Spinal cord (tissue), 10 donors: ENCODE measurements around the gene VDAC1. TPM values are rescaled to one million over a fixed set of nuclear protein-coding genes. Genes with fewer than 3 reads are reported as not detected.
A peak's percentile ranks its signal among the peaks of the same experiment; 100 is the strongest.
"Not testable (repeated sequence)": the region's sequence is repeated elsewhere in the genome, so short reads cannot be mapped to it uniquely, and the experiment has no call there.

ENCODE experiments used
- DNase-seq, 6 donors: peaks; one replicate each; pipeline versions ENCODE4 v3.0.0 to v3.0.0-alpha.2; 2013 to 2015; ENCODE audit warnings: low spot score in 6 of 6, low read depth in 4 of 6
- H3K27ac ChIP-seq: one replicate; pipeline ENCODE4 v1.5.1; 2013; ENCODE audit warnings: low read depth, low read length, control low read depth
- H3K27me3 ChIP-seq: one replicate; pipeline ENCODE4 v1.6.1; 2013; ENCODE audit warnings: low read length; ENCODE audit not compliant: control insufficient read depth, insufficient read depth
- H3K36me3 ChIP-seq: one replicate; pipeline ENCODE4 v1.6.1; 2013; ENCODE audit warnings: low read length; ENCODE audit not compliant: control insufficient read depth, insufficient read depth
- H3K4me1 ChIP-seq: one replicate; pipeline ENCODE4 v1.6.1; 2013; ENCODE audit warnings: low read length; ENCODE audit not compliant: control insufficient read depth, insufficient read depth
- H3K4me3 ChIP-seq: one replicate; pipeline ENCODE4 v1.5.1; 2013; ENCODE audit warnings: low read depth, low read length, control low read depth
- H3K9me3 ChIP-seq: one replicate; pipeline ENCODE4 v1.6.1; 2013; ENCODE audit warnings: low read length; ENCODE audit not compliant: control insufficient read depth, insufficient read depth
- WGBS: methylation state at CpG from one replicate; pipeline ENCODE4 v1.1.5; 2013; ENCODE audit warnings: missing lambda C conversion rate; ENCODE audit not compliant: insufficient coverage; 5-methylcytosine and 5-hydroxymethylcytosine counted together
- polyA plus RNA-seq, 2 donors: library from polyadenylated mRNA; unstranded; fragments of 120-200 nt; gene quantifications; one replicate each; pipeline ENCODE4 v1.2.1, GENCODE V29; 2013; ENCODE audit not compliant: insufficient read length in 2 of 2
- total RNA-seq, 2 donors: library from RNA; depleted of rRNA in 1 of 2; stranded (reverse); fragments of 120-200 nt in 1 of 2; fragments of >200 nt in 1 of 2; gene quantifications; one replicate each; pipeline versions ENCODE4 v1.2.3 to v1.2.4, GENCODE V29; 2013 to 2014
- donor health status: healthy.

Gene VDAC1
- total and polyA plus RNA-seq, 4 donors, result 180 to 230 (median 218) TPM

DNA sequence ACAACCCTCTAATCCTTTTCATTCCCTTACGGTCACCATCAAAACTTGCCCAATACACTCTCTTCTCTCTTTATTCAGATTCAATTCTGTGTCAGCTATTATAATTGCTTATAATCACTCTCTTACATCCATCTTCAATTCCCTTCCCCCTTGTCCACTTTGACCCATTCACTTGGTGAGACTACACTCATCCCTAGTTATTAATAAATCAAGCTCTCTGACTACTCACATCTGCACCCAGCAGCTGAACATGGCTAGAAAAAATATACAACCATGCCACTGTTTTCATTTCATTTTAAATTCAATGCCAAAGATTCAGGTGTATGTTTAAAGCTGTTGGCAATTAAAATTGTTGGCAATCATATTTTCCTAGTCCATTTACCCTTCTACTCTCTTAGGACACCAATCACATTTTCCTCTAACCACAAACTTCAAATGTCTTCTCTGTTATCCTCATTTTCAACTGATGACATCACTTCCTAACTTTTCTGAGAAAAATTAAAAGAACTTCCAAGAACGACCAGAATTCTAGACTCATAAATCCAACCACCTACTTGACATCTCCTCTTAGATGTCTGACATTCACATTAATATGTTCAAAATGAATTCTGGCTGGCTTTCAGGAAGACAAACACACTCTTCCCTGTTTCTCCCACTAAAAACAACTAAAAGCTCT is 41.8 kb downstream of the VDAC1 start:
- Histone ChIP-seq H3K4me1 (peaks cover 4% of the 10 kb centered on the region), H3K9me3 (no peaks in the 10 kb centered on the region), H3K27me3 (no peaks in the 10 kb centered on the region), H3K27ac (peak overlapping the region; percentile 29), H3K36me3 (peaks cover 6% of the 10 kb centered on the region), H3K4me3 (no peak overlapping the region)
- WGBS, result 67% methylated on average over 2 of the region's 2 CpGs
- DNase-seq, result no peak

DNA sequence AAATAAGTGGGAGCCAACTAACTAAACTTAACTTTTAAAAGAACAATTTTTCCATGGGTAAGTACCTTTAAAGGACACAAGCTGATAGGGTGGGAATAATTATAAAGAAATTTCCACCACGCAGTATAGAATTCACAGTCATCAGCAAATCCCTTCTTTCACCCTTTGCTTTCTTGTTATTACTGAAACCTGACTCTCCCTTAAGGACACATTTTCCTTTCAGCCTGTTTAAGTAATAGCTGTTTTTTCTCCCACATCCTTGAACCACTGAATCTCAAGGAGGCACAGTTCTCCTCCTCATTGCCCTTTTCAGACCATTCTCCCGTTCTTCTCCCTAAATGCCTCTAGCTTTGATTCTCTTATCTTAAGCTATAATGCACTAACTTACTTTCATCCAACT is 42.6 kb downstream of the VDAC1 start:
- Histone ChIP-seq H3K4me3 (no peak overlapping the region), H3K27me3 (no peaks in the 10 kb centered on the region), H3K27ac (peak overlapping the region; percentile 29), H3K9me3 (no peaks in the 10 kb centered on the region), H3K4me1 (no peaks in the 10 kb centered on the region), H3K36me3 (peaks cover 8% of the 10 kb centered on the region)
- DNase-seq, result no peak
- 71% methylated on average over 1 of the region's 2 CpGs for WGBS

DNA sequence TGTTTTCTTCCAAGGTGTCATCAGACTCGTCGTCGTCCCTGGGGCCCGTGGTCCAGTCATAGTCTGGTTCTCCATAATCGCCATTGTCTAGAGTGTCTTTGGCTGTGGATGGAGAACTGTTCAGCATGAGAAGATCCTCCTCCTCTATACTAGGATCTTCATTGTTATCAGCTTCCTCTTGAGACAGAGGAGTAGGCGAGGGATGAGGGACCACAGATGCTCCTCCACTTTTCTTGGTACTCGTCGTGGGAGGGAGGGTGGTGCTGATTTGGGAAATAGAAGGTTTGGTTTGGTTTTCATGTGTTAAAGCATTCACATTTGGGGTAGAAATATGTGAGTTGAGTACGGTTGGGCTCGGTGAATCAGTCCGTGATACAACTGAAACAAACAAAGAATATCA is 45.1 kb downstream of the VDAC1 start:
- Histone ChIP-seq H3K36me3 (peaks cover 8% of the 10 kb centered on the region), H3K4me3 (no peak overlapping the region), H3K27me3 (no peaks in the 10 kb centered on the region), H3K27ac (no peak overlapping the region), H3K4me1 (no peaks in the 10 kb centered on the region), H3K9me3 (no peaks in the 10 kb centered on the region)
- DNase-seq, result no peak
- WGBS, result 90% methylated on average over 2 of the region's 11 CpGs

DNA sequence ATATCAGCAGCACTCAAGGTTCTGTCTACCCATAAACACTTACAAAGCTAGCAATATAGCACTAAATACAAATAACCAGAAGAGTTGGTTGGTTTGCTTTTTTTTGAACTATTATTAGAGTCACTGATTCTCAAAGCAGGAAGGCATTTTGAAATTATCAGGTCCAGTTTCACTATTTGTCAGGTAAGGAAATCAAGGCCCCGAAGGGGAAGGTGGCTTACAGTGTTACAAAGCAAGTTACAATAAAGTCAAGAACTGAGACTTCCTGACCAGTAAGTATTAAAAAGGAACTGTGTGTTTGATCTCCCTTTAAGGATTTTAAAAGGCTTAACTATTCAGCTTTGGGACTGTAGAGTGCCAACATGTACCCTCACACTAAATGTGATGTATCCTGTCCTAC is 47.2 kb downstream of the VDAC1 start:
- H3K9me3 ChIP-seq, result no peaks in the 10 kb centered on the region
- H3K4me3 ChIP-seq, result no peak overlapping the region
- H3K4me1 ChIP-seq, result no peaks in the 10 kb centered on the region
- DNase-seq, result no peak
- H3K36me3 ChIP-seq, result peaks cover 10% of the 10 kb centered on the region
- 100% methylated on average over 1 of the region's 1 CpG for WGBS
- no peak overlapping the region for H3K27ac ChIP-seq
- H3K27me3 ChIP-seq, result no peaks in the 10 kb centered on the region

DNA sequence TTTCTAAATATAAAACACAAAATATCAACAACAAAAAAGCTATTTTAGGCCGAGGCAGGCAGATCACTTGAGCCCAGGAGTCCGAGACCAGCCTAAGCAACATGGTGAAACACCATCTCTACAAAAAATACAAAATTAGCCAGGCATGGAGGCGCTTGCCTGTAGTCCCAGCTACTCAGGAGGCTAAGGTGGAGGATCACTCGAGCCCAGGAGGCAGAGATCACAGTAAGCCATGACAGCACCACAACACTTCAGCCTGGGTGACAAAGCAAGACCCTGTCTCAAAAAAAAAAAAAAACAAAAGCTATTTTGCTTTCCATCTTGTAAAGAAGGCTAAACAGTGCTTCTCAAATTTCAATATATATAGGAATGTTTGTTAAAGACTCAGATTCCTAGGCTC is 47.7 kb downstream of the VDAC1 start:
- WGBS, result 85% methylated on average over 3 of the region's 4 CpGs
- Histone ChIP-seq H3K36me3 (peaks cover 10% of the 10 kb centered on the region), H3K27ac (no peak overlapping the region), H3K4me1 (no peaks in the 10 kb centered on the region), H3K27me3 (no peaks in the 10 kb centered on the region), H3K4me3 (no peak overlapping the region), H3K9me3 (no peaks in the 10 kb centered on the region)
- no peak for DNase-seq

DNA sequence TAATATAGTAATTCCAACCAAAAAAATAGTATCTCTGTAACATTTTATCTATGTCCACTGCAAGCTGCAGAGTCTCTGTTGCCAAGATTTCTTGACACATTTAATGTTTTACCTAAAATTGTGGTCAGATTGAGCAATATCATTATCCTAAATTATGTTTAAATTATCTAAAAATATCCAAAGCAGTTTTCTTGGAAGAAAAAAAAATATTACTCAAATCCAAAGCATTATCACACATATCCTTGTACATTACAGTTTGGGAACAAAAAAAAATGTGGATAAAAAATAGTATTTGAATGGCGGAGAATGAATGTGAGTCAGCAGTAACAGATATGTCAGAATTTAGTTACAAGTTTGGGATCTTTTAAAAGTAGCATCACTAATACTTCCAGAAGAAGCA is 48.6 kb downstream of the VDAC1 start:
- H3K27ac ChIP-seq, DNase-seq, H3K36me3 ChIP-seq, H3K9me3 ChIP-seq, H3K4me3 ChIP-seq, H3K27me3 ChIP-seq, H3K4me1 ChIP-seq: not testable (repeated sequence)
- WGBS, result no CpG with 5 or more reads among the region's 1 CpG

DNA sequence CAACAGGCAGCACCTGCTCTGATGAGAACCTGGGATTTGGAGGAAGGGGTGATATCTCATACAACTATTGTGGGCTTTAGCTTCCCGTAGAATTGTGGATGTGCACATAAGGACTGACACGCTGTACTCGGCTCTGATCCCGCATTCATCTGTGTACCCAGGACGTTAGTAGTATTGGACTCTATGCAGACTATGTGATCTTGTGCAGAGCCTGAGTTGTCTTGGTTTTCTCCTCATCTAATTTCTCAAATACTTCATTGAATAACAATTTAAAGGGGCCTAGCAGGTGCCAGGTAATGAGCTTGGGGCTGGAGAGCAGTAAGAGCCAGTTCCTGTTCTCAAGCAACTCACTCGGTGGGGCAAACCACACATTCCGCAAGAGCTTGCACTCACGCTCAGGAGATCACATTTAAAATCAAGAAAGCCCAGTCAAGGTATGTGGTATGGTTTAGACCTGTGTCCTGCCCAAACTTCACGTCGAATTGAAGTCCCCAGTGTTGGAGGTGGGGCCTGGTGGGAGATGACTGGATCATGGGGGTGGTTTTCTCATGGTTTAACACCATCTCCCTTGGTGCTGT is 51.1 kb downstream of the VDAC1 start:
- DNase-seq, result no peak
- WGBS, result 84% methylated on average over 5 of the region's 10 CpGs
- peaks cover 10% of the 10 kb centered on the region for H3K36me3 ChIP-seq
- H3K27me3 ChIP-seq, result no peaks in the 10 kb centered on the region
- no peak overlapping the region for H3K4me3 ChIP-seq
- H3K27ac ChIP-seq, result peak overlapping the region; percentile 30
- H3K4me1 ChIP-seq, result no peaks in the 10 kb centered on the region
- H3K9me3 ChIP-seq, result no peaks in the 10 kb centered on the region

DNA sequence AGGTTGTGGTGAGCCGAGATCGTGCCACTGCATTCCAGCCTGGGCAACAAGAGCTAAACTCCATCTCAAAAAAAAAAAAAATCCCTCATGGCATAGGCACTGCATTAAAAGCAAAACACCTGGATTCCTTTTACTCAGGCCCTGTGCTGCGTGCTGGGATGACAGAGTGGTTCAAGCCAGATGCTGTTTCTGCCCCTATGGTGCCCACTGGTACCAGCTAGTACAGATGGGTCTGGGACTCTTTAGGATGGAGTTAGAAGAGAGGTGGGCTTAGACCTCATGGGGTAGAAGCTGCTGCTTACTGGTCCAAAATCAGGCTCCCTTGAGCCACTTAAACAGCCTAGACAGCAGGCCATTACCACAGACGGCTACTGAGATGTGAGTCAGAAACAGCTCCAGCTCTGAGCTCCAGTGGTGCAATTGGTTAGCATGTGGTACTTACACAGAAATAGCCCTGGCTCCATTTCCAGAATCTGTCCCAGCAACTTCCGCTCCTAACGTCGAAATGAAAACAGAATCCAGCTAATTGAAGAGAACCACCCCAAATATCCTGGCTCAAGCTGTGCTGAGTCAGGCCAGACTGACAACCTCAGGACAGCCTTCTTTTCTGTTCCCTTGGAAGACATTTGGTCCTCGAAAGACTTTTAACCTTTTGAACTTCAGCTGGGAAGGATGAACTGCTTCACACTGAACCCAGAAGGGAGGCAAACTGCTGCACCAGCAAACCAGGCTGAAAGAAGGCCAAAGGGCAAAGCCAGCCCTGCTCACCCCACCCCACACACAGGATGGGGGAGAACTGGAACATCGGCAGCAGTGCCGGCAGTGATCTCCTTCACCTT is 51.8 kb downstream of the VDAC1 start:
- 84% methylated on average over 5 of the region's 10 CpGs for WGBS
- H3K4me3 ChIP-seq, result no peak overlapping the region
- H3K4me1 ChIP-seq, result no peaks in the 10 kb centered on the region
- no peaks in the 10 kb centered on the region for H3K27me3 ChIP-seq
- DNase-seq, result peak in 1 of 6 donors; percentile 33
- peaks cover 7% of the 10 kb centered on the region for H3K36me3 ChIP-seq
- H3K27ac ChIP-seq, result peak overlapping the region; percentile 30
- no peaks in the 10 kb centered on the region for H3K9me3 ChIP-seq

DNA sequence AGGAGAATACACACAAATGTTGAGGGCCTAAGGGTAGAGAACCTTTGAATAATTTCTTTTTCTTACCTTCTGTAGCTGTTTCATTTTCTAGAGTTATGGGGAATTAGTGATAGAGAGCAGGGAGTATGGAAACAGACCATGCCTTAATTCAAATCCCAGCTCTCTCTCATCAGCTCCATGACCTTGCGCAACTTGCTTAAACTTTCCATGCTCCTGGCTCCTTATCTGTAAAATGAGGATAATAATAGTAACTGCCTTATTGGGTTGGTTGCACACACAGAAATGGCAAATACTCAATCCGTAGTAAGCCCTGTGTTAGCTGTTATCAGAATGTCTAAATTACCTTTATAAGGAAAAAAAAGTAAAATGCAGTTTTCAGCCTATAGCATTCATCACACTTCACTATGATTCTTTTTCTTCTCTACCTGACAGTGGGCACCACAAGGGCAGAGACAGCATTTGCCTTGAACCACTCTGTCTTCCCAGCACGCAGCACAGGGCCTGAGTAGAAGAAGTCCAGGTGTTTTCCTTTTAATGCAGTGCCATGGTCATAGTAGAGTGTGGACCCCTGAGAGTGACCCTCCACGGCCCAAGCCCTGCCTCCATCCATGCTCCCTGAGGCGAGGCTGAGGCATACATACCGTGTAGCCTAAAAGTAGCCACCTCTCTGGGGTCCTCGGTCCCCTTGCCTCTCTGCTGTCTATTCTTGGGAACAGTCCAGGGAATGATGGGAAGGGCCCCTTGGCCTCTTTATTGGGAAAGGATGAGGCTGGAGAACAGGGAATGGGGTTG is 53.8 kb downstream of the VDAC1 start:
- 90% methylated on average over 5 of the region's 7 CpGs for WGBS
- H3K27ac ChIP-seq, result no peak overlapping the region
- DNase-seq, result no peak

More for the DNA sequence above, 53.8 kb downstream of the VDAC1 start:
- Histone ChIP-seq H3K27me3 (no peaks in the 10 kb centered on the region), H3K4me1 (no peaks in the 10 kb centered on the region), H3K4me3 (no peak overlapping the region), H3K36me3 (peaks cover 2% of the 10 kb centered on the region), H3K9me3 (no peaks in the 10 kb centered on the region)
